ENCODE data around the gene SH3PXD2A. TPM values are rescaled to one million over a fixed set of nuclear protein-coding genes. Genes with fewer than 3 reads are reported as not detected.

Gene SH3PXD2A
- total and polyA plus RNA-seq, 2 donors (not counting 1 experiment from before 2014, with no cell fraction given): 3.2 to 33.5 TPM

DNA sequence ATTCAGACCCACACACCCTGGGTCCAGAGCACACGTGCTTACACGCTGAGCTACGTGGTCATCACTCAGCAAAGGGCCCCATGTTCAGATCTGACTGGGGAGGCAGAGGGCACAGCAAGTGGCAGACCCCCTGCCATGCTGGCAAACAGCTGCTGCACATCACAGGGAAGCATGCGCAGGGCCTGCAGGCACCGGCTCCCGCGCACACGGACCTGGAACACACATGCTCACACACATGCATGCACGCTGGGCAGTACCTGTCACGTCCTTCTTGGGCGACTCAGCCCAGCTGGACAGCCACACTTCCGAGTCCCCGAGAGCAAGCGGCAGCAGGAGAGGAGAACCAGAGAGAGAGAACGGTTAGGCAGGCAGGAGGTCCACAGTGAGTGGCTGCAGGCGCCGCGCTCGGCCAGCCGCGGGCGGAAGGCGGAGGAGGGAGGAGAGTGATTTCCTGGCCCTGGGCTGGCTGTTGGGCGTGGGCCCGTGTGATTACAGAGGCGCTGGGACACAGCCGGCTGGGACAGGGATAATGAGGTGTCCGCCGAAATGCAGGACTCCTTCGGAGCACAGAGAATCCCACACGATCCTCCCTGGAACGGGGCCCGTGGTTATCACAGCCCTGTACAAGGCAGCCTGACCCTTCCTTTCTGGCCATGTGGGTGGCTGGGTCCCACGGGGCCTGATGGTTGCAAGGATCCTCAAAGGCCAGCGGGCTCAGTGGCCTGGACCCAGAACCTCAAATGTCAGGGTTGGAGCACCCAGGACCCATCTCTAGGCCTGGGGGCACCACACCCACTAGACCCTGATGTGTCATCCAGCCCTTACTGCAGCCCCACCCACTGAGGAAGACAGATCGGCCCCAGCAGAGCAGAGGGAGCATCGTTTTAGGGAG lies 186.8 kb downstream of the SH3PXD2A start:
- Histone ChIP-seq H3K4me3 (ENCODE audit: control extremely low read depth in 1 of 5, extremely low read depth in 1 of 5, insufficient read depth in 1 of 5, low read depth in 2 of 5, low read length in 4 of 5) (peak overlapping the region in 3 of 5 experiments; percentile 6 to 21 (median 11)), H4K20me1 (ENCODE audit: control insufficient read depth, insufficient read depth, low read length, poor library complexity, severe bottlenecking) (peaks cover 5% of the 10 kb centered on the region), H3K79me2 (ENCODE audit: control insufficient read depth, insufficient read depth, low read length) (no peaks in the 10 kb centered on the region), H3K9ac (ENCODE audit: low read length) (peak overlapping the region; percentile 22), H3K4me1 (ENCODE audit: control insufficient read depth in 2 of 2, insufficient read depth in 2 of 2, low read length in 2 of 2) (peaks cover 9 to 11% of the 10 kb centered on the region in 2 donors), H3K9me3 (ENCODE audit: control extremely low read depth in 1 of 3, control insufficient read depth in 2 of 3, insufficient read depth in 1 of 3, low read length in 2 of 3) (peaks cover 0 to 10% (median 0%) of the 10 kb centered on the region in 3 donors), H2AFZ (ENCODE audit: insufficient read depth, low read depth, low read length, poor library complexity, severe bottlenecking) (peak overlapping the region; percentile 5), H3K27ac (ENCODE audit: low read length in 2 of 2) (no peak overlapping the region), H3K4me2 (replicated peaks; ENCODE audit: low read depth, low read length, poor library complexity, severe bottlenecking) (peak overlapping the region; percentile 53), H3K27me3 (replicated peaks in 1 of 4; ENCODE audit: control extremely low read depth in 1 of 4, control insufficient read depth in 3 of 4, insufficient read depth in 4 of 4, low read length in 3 of 4) (peaks cover 0 to 3% (median 0%) of the 10 kb centered on the region in 4 experiments), H3K36me3 (replicated peaks in 1 of 2; ENCODE audit: control extremely low read depth in 1 of 2, control insufficient read depth in 1 of 2, extremely low read depth in 1 of 2, insufficient read depth in 2 of 2, low read length in 1 of 2) (no peaks in the 10 kb centered on the region)
- Mint-ChIP-seq H3K27ac (peak overlapping the region; percentile 78), H3K4me1 (peaks cover 11% of the 10 kb centered on the region), H3K9me3 (ENCODE audit: insufficient read depth) (no peaks in the 10 kb centered on the region), H3K4me3 (peak overlapping the region; percentile 87), H3K27me3 (no peaks in the 10 kb centered on the region)
- POLR2A ChIA-PET: interaction anchor here (1.5 kb wide), 1 partner anchor 10 kb away, joined by 3 read pairs; no protein-coding TSS in a partner anchor
- CTCF ChIA-PET: interaction anchor here (1.0 to 5.9 kb wide), 2 partner anchors 15 to 18 kb away, joined by 3 to 44 read pairs; no protein-coding TSS in a partner anchor
- ATAC-seq (ENCODE audit: low read depth) (peak; percentile 47), DNase-seq (no peak)
- no peak for TF ChIP-seq CTCF (IDR thresholded peaks at IDR 0.05)
- TF ChIP-seq EZH2 (IDR thresholded peaks at IDR 0.05; ENCODE audit: borderline replicate concordance, insufficient read depth, low read depth, low read length, poor library complexity, severe bottlenecking): no peak
- 27% methylated on average over 27 of the region's 37 CpGs for WGBS (ENCODE audit: insufficient coverage)
- intact Hi-C loops (cut with micrococcal nuclease): no loop called here

DNA sequence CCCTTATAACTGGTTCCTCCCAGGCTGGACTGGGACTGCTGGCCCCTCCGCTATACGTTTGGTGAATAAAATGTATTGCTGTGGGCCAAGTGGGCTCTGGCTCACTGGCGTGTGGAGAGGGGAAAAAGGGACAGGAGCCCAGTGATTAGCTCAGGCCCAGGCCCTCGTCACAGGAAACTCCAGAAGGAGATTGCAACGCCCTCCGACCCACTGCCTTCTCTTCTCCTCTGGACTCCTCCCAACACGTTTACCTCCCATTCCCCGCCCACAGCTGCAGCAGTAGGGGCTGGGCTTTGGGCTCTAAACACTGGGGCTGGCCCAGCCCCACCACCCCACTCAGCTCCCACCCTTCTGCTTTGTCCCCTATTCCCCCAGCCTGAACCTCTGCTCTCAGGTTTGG lies 188.0 kb downstream of the SH3PXD2A start:
- Mint-ChIP-seq H3K27ac (no peak overlapping the region), H3K27me3 (no peaks in the 10 kb centered on the region), H3K4me1 (peaks cover 13% of the 10 kb centered on the region), H3K4me3 (no peak overlapping the region), H3K9me3 (ENCODE audit: insufficient read depth) (no peaks in the 10 kb centered on the region)
- Histone ChIP-seq H4K20me1 (ENCODE audit: control insufficient read depth, insufficient read depth, low read length, poor library complexity, severe bottlenecking) (peaks cover 5% of the 10 kb centered on the region), H3K4me1 (ENCODE audit: control insufficient read depth in 2 of 2, insufficient read depth in 2 of 2, low read length in 2 of 2) (peaks cover 9 to 11% of the 10 kb centered on the region in 2 donors), H3K36me3 (replicated peaks in 1 of 2; ENCODE audit: control extremely low read depth in 1 of 2, control insufficient read depth in 1 of 2, extremely low read depth in 1 of 2, insufficient read depth in 2 of 2, low read length in 1 of 2) (no peaks in the 10 kb centered on the region), H3K79me2 (ENCODE audit: control insufficient read depth, insufficient read depth, low read length) (no peaks in the 10 kb centered on the region), H3K9me3 (ENCODE audit: control extremely low read depth in 1 of 3, control insufficient read depth in 2 of 3, insufficient read depth in 1 of 3, low read length in 2 of 3) (peaks cover 0 to 10% (median 0%) of the 10 kb centered on the region in 3 donors), H3K27ac (ENCODE audit: low read length in 2 of 2) (no peak overlapping the region), H3K27me3 (replicated peaks in 1 of 4; ENCODE audit: control extremely low read depth in 1 of 4, control insufficient read depth in 3 of 4, insufficient read depth in 4 of 4, low read length in 3 of 4) (peaks cover 0 to 3% (median 0%) of the 10 kb centered on the region in 4 experiments), H3K4me2 (replicated peaks; ENCODE audit: low read depth, low read length, poor library complexity, severe bottlenecking) (no peak overlapping the region), H2AFZ (ENCODE audit: insufficient read depth, low read depth, low read length, poor library complexity, severe bottlenecking) (no peak overlapping the region), H3K9ac (ENCODE audit: low read length) (no peak overlapping the region), H3K4me3 (ENCODE audit: control extremely low read depth in 1 of 5, extremely low read depth in 1 of 5, insufficient read depth in 1 of 5, low read depth in 2 of 5, low read length in 4 of 5) (no peak overlapping the region)
- intact Hi-C loops (cut with micrococcal nuclease): no loop called here
- WGBS (ENCODE audit: insufficient coverage): 90% methylated on average over 5 of the region's 8 CpGs
- TF ChIP-seq CTCF (IDR thresholded peaks at IDR 0.05) (no peak), EZH2 (IDR thresholded peaks at IDR 0.05; ENCODE audit: borderline replicate concordance, insufficient read depth, low read depth, low read length, poor library complexity, severe bottlenecking) (no peak)
- ChIA-PET CTCF (interaction anchor here (0.8 to 5.9 kb wide), 3 partner anchors 11 to 75 kb away, joined by 4 to 44 read pairs (median 4); no protein-coding TSS in a partner anchor), POLR2A (no interaction called here)
- ATAC-seq (ENCODE audit: low read depth) (no peak), DNase-seq (no peak)
